HL-60/S4 (cell line): ENCODE data around the gene DOP1B.
"Not testable (repeated sequence)": the region's sequence is repeated elsewhere in the genome, so short reads cannot be mapped to it uniquely, and the experiment has no call there.

Experiments
- in situ Hi-C: fragments of 300-500 bp; cut with MboI; formaldehyde crosslinking; loops from 2 replicates; pipeline ENCODE4 v1.14.3; 2022; ENCODE audit warnings: low sequenced_read_pairs

Gene DOP1B

GRCh38 chr21:36156815-36157670, at the start of gene DOP1B:
Gene DOP1B, plus strand, starts transcription at chr21:36156824. Its CDS starts 7,910 bp downstream, at chr21:36164734.
- in situ Hi-C loops, result no loop called here

- in situ Hi-C loops, result no loop called here
Observed at GRCh38 chr21:36109868-36110267, 46.8 kb upstream of the DOP1B start.

GRCh38 chr21:36111238-36111637, 45.4 kb upstream of the DOP1B start:
- in situ Hi-C loops, result no loop called here

GRCh38 chr21:36113647-36114428, 42.8 kb upstream of the DOP1B start:
- in situ Hi-C loops, result no loop called here

- in situ Hi-C loops, result no loop called here
Observed at GRCh38 chr21:36115138-36115730, 41.4 kb upstream of the DOP1B start.

- in situ Hi-C loops, result no loop called here
Observed at GRCh38 chr21:36117286-36117741, 39.3 kb upstream of the DOP1B start.

GRCh38 chr21:36120304-36120888, 36.2 kb upstream of the DOP1B start:
- in situ Hi-C loops, result no loop called here

- in situ Hi-C loops, result no loop called here
Observed at GRCh38 chr21:36122977-36123376, 33.6 kb upstream of the DOP1B start.

GRCh38 chr21:36124395-36124794, 32.2 kb upstream of the DOP1B start:
- in situ Hi-C loops, result no loop called here

- in situ Hi-C loops, result no loop called here
Observed at GRCh38 chr21:36125512-36126207, 31.0 kb upstream of the DOP1B start.

GRCh38 chr21:36126208-36126565, 30.4 kb upstream of the DOP1B start:
- in situ Hi-C loops, result no loop called here

- in situ Hi-C loops, result no loop called here
Observed at GRCh38 chr21:36126621-36127110, 30.0 kb upstream of the DOP1B start.

- in situ Hi-C loops, result no loop called here
Observed at GRCh38 chr21:36127250-36127904, 29.2 kb upstream of the DOP1B start.

GRCh38 chr21:36127977-36128376, 28.6 kb upstream of the DOP1B start:
- in situ Hi-C loops, result no loop called here

GRCh38 chr21:36129219-36129618, 27.4 kb upstream of the DOP1B start:
- in situ Hi-C loops, result no loop called here

- in situ Hi-C loops, result not testable (repeated sequence)
Observed at GRCh38 chr21:36130414-36130762, 26.2 kb upstream of the DOP1B start.

- in situ Hi-C loops, result not testable (repeated sequence)
Observed at GRCh38 chr21:36130839-36131238, 25.8 kb upstream of the DOP1B start.

- in situ Hi-C loops, result no loop called here
Observed at GRCh38 chr21:36132696-36133095, 23.9 kb upstream of the DOP1B start.

GRCh38 chr21:36134803-36135390, 21.7 kb upstream of the DOP1B start, which contains the start of gene CBR3:
Gene CBR3, plus strand, starts transcription at chr21:36135079. Its CDS starts 114 bp downstream, at chr21:36135193.
- in situ Hi-C loops, result no loop called here
